GM04504 (cell line): Measurements from ENCODE around the gene CTNNBL1.

Experiments used
- DNase-seq: peaks from one replicate; pipeline ENCODE4 v3.0.0-alpha.2; 2012; ENCODE audit warnings: low read depth

CTNNBL1 gene

GRCh38 chr20:37880726-37881591 lies 187.1 kb downstream of the CTNNBL1 start:
- DNase-seq: no peak

- no peak for DNase-seq
Observed at GRCh38 chr20:37881601-37882343, 187.9 kb downstream of the CTNNBL1 start.

GRCh38 chr20:37882961-37883712 lies 189.3 kb downstream of the CTNNBL1 start:
- DNase-seq: no peak

- no peak for DNase-seq
Observed at GRCh38 chr20:37885042-37885441, 191.2 kb downstream of the CTNNBL1 start.

GRCh38 chr20:37885593-37886503 lies 192.0 kb downstream of the CTNNBL1 start:
- no peak for DNase-seq

- DNase-seq: no peak
Observed at GRCh38 chr20:37886851-37887297, 193.0 kb downstream of the CTNNBL1 start.

- DNase-seq: no peak
Observed at GRCh38 chr20:37888641-37889040, 194.8 kb downstream of the CTNNBL1 start.

GRCh38 chr20:37890108-37890507 lies 196.3 kb downstream of the CTNNBL1 start:
- no peak for DNase-seq

- DNase-seq: no peak
Observed at GRCh38 chr20:37890643-37891042, 196.8 kb downstream of the CTNNBL1 start.

GRCh38 chr20:37892001-37892400 lies 198.2 kb downstream of the CTNNBL1 start:
- no peak for DNase-seq

- no peak for DNase-seq
Observed at GRCh38 chr20:37893566-37894241, 199.9 kb downstream of the CTNNBL1 start.

- DNase-seq: no peak
Observed at GRCh38 chr20:37894454-37894853, 200.6 kb downstream of the CTNNBL1 start.

GRCh38 chr20:37895166-37895565 lies 201.3 kb downstream of the CTNNBL1 start:
- no peak for DNase-seq

- no peak for DNase-seq
Observed at GRCh38 chr20:37896932-37897548, 203.2 kb downstream of the CTNNBL1 start.

GRCh38 chr20:37898233-37899104 lies 204.6 kb downstream of the CTNNBL1 start:
- DNase-seq: no peak

GRCh38 chr20:37899105-37900045 lies 205.5 kb downstream of the CTNNBL1 start:
- DNase-seq: no peak

GRCh38 chr20:37901240-37901639 lies 207.4 kb downstream of the CTNNBL1 start:
- DNase-seq: no peak
